Panc1 (cell line): Measurements from ENCODE around the gene CILP2. TPM values are rescaled to one million over a fixed set of nuclear protein-coding genes. Genes with fewer than 3 reads are reported as not detected.

Source experiments
- ATAC-seq: fragments of 200-7000 bp; cut with Tn5 transposase; 2 replicates; pipeline ENCODE4 v1.9.1; 2020; ENCODE audit warnings: mild to moderate bottlenecking, moderate library complexity
- BruUV-seq: library from RNA; stranded (reverse); fragments of 400-500 nt; replicated peaks from 2 replicates; lab custom pipeline; 2021; lab: Mats Ljungman, UMichigan
- CTCF ChIA-PET: fragments of 300-600 bp; sonication (Branson Sonifier 250); formaldehyde crosslinking; loops from one replicate; lab custom pipeline; 2022; ENCODE audit warnings: antibody characterized with exemption; lab: Charles Lee
- POLR2A ChIA-PET: fragments of 300-600 bp; sonication (Branson Sonifier 250); formaldehyde crosslinking; loops from one replicate; lab custom pipeline; 2022; ENCODE audit warnings: antibody characterized with exemption; lab: Charles Lee
- DNase-seq: peaks from one replicate; pipeline ENCODE4 v3.0.0-alpha.2; 2010; ENCODE audit warnings: low read depth, low spot score
- H3K27ac ChIP-seq: 2 replicates; pipeline ENCODE4 v1.5.1; 2011; ENCODE audit warnings: mild to moderate bottlenecking, low read length, inconsistent platforms
- H3K27me3 ChIP-seq: fragments of 200-500 bp; sonication (Bioruptor generic); 2 replicates; pipeline ENCODE4 v1.6.0; 2014; ENCODE audit warnings: low read length, inconsistent platforms; ENCODE audit not compliant: control insufficient read depth, insufficient read depth
- H3K36me3 ChIP-seq: fragments of 200-500 bp; sonication (Bioruptor generic); 2 replicates; pipeline ENCODE4 v1.5.1; 2014; ENCODE audit warnings: inconsistent platforms, mild to moderate bottlenecking, low read length, moderate library complexity; ENCODE audit not compliant: control insufficient read depth, insufficient read depth
- H3K4me1 ChIP-seq: 2 replicates; pipeline ENCODE4 v1.5.1; 2011; ENCODE audit warnings: inconsistent platforms, mild to moderate bottlenecking, low read length, moderate library complexity; ENCODE audit not compliant: control insufficient read depth, insufficient read depth
- H3K4me3 ChIP-seq, 2 experiments: 2 replicates each; pipeline ENCODE4 v1.5.1; 2011 to 2012; ENCODE audit warnings: low read depth in 2 of 2, low read length in 2 of 2, mild to moderate bottlenecking in 2 of 2, inconsistent platforms in 1 of 2, moderate library complexity in 1 of 2
- H3K9me3 ChIP-seq: fragments of 200-500 bp; sonication (Bioruptor generic); 2 replicates; pipeline ENCODE4 v1.5.1; 2014; ENCODE audit warnings: low read depth, mild to moderate bottlenecking, inconsistent platforms, low read length, moderate library complexity; ENCODE audit not compliant: control insufficient read depth, insufficient read depth
- POLR2AphosphoS5 ChIP-seq: IDR thresholded peaks from 2 replicates; pipeline ENCODE4 v1.6.1; 2012; ENCODE audit warnings: mild to moderate bottlenecking, low read depth, low read length, moderate library complexity
- REST ChIP-seq, 2 experiments: IDR thresholded peaks; 2 replicates each; pipeline ENCODE4 v1.6.1; 2011 to 2012; ENCODE audit warnings: low read depth in 2 of 2, control low read depth in 1 of 2, low read length in 1 of 2, mild to moderate bottlenecking in 1 of 2, moderate library complexity in 1 of 2; ENCODE audit not compliant: insufficient read depth in 1 of 2
- SIN3A ChIP-seq: IDR thresholded peaks from 2 replicates; pipeline ENCODE4 v1.6.1; 2012; ENCODE audit warnings: low read depth, mild to moderate bottlenecking, low read length, moderate library complexity, borderline replicate concordance; ENCODE audit not compliant: insufficient read depth
- TCF7L2 ChIP-seq: IDR thresholded peaks from 2 replicates; pipeline ENCODE4 v1.6.1; 2011; ENCODE audit warnings: mild to moderate bottlenecking, low read depth, low read length, inconsistent platforms
- in situ Hi-C: cut with HindIII; loops from 2 replicates; pipeline ENCODE4 v1.10.0; 2016; ENCODE audit warnings: low sequenced_read_pairs, low pct_unique_long_range_greater_than_20kb
- intact Hi-C: fragments of 100-400 bp; cut with micrococcal nuclease; formaldehyde crosslinking; loops from one replicate; pipeline ENCODE4 v1.10.0; 2022; ENCODE audit not compliant: unreplicated experiment
- total RNA-seq: library from RNA; stranded (reverse); gene quantifications from one replicate; pipeline ENCODE4 v1.2.1, GENCODE V29; 2021; ENCODE audit not compliant: unreplicated experiment
- TF ChIP-seq, protein P1 (sequence below): fragments of 450-650 bp; IDR thresholded peaks from 2 replicates; pipeline ENCODE4 v1.5.1; 2017; ENCODE audit warnings: mild to moderate bottlenecking

The CILP2 gene
- total RNA-seq, 1 experiment from 2014 or later, result 0.46 TPM

DNA sequence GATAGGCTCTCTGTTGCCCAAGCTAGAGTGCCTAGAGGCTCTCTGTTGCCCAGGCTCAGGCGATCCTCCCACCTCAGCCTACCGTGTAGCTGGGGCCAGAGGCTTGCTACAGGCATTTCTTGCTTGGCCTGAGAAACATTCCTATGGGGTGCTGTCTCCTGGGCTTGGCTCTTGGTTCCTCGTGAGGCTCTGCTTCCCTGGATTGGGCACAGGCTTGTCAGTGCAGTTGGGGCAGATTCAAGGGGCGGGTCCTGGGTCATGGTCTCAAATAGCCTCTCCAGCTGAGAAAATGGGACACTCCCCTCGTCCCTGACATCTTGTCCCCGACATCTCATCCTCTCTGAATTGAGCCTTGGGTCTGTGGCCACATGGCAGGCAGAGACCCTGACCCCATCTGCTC lies 27.6 kb upstream of the CILP2 start:
- intact Hi-C loops, result no loop called here
- no peaks in the 10 kb centered on the region for H3K36me3 ChIP-seq
- no peaks in the 10 kb centered on the region for H3K4me1 ChIP-seq
- no TSS peak for BruUV-seq
- in situ Hi-C loops, result no loop called here
- ATAC-seq (peak; percentile 46), DNase-seq (no peak)
- TF ChIP-seq, protein P1, sequence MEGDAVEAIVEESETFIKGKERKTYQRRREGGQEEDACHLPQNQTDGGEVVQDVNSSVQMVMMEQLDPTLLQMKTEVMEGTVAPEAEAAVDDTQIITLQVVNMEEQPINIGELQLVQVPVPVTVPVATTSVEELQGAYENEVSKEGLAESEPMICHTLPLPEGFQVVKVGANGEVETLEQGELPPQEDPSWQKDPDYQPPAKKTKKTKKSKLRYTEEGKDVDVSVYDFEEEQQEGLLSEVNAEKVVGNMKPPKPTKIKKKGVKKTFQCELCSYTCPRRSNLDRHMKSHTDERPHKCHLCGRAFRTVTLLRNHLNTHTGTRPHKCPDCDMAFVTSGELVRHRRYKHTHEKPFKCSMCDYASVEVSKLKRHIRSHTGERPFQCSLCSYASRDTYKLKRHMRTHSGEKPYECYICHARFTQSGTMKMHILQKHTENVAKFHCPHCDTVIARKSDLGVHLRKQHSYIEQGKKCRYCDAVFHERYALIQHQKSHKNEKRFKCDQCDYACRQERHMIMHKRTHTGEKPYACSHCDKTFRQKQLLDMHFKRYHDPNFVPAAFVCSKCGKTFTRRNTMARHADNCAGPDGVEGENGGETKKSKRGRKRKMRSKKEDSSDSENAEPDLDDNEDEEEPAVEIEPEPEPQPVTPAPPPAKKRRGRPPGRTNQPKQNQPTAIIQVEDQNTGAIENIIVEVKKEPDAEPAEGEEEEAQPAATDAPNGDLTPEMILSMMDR, result no peak
- TF ChIP-seq REST (IDR thresholded peaks at IDR 0.05; ENCODE audit: insufficient read depth in 1 of 2, low read depth in 2 of 2, low read length in 1 of 2) (no peak), TCF7L2 (no peak), SIN3A (no peak), POLR2AphosphoS5 (no peak)
- H3K27me3 ChIP-seq, result no peaks in the 10 kb centered on the region
- ChIA-PET CTCF (no interaction called here), POLR2A (no interaction called here)
- H3K27ac ChIP-seq, result no peak overlapping the region
- no peaks in the 10 kb centered on the region for H3K9me3 ChIP-seq
- no peak overlapping the region for H3K4me3 ChIP-seq

DNA sequence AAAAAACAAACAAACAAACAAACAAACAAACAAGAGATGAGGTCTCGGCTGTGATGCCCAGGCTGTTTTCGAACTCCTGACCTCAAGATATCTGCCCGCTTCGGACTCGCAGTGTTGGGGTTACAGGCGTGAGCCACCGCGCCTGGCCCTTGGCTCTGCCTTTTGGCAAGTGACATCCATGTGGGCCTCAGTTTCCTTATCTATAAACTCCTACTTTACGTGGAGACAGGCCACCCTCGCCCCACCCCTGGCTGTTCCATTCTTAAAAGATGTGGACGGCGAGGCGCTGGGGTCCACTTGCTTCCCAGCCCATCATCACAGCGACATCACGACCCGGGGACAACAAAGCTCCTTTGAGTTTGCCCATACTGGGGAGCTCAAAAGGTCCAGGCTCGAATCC lies 24.4 kb upstream of the CILP2 start:
- H3K27ac ChIP-seq, result no peak overlapping the region
- ATAC-seq (no peak), DNase-seq (no peak)
- no peaks in the 10 kb centered on the region for H3K9me3 ChIP-seq
- H3K36me3 ChIP-seq, result no peaks in the 10 kb centered on the region
- CTCF ChIA-PET, result no interaction called here
- in situ Hi-C loops (no loop called here), intact Hi-C loops (no loop called here)
- POLR2A ChIA-PET, result no interaction called here
- no peaks in the 10 kb centered on the region for H3K27me3 ChIP-seq
- no TSS peak for BruUV-seq
- no peak overlapping the region for H3K4me3 ChIP-seq
- TF ChIP-seq SIN3A (no peak), POLR2AphosphoS5 (no peak), TCF7L2 (no peak), REST (IDR thresholded peaks at IDR 0.05; ENCODE audit: insufficient read depth in 1 of 2, low read depth in 2 of 2, low read length in 1 of 2) (no peak)
- H3K4me1 ChIP-seq, result no peaks in the 10 kb centered on the region
